ENCODE data around the gene MEGF10.
"Not testable (repeated sequence)": the region's sequence is repeated elsewhere in the genome, so short reads cannot be mapped to it uniquely, and the experiment has no call there.

MEGF10 gene

GRCh38 chr5:127260686-127261085, 29.9 kb upstream of the MEGF10 start:
- H3K79me2 ChIP-seq (ENCODE audit: low read length): no peaks in the 10 kb centered on the region
- H3K9ac ChIP-seq (ENCODE audit: low read length): no peak overlapping the region
- H3K4me3 ChIP-seq (ENCODE audit: low read length): no peak overlapping the region
- no peak overlapping the region for H2AFZ ChIP-seq (ENCODE audit: low read depth, low read length)
- no peak overlapping the region for H3K4me2 ChIP-seq (ENCODE audit: low read length)
- no peaks in the 10 kb centered on the region for H4K20me1 ChIP-seq (ENCODE audit: insufficient read depth, low read length)
- no peak overlapping the region for H3K27ac ChIP-seq (ENCODE audit: low read length)
- H3K4me1 ChIP-seq (ENCODE audit: low read length): no peaks in the 10 kb centered on the region
- no peak for TF ChIP-seq EZH2phosphoT487 (IDR thresholded peaks at IDR 0.05; ENCODE audit: low read depth)
- TF ChIP-seq CTCF (IDR thresholded peaks at IDR 0.05; ENCODE audit: low read depth, low read length): no peak
- no peaks in the 10 kb centered on the region for H3K27me3 ChIP-seq (ENCODE audit: low read depth, low read length)
- no peaks in the 10 kb centered on the region for H3K9me3 ChIP-seq (ENCODE audit: insufficient read depth, low read length)
- no peaks in the 10 kb centered on the region for H3K36me3 ChIP-seq (replicated peaks; ENCODE audit: low read depth, low read length)

GRCh38 chr5:127265473-127265872, 25.1 kb upstream of the MEGF10 start:
- H3K4me3 ChIP-seq (ENCODE audit: low read length); H4K20me1 ChIP-seq (ENCODE audit: insufficient read depth, low read length); H3K9ac ChIP-seq (ENCODE audit: low read length); H3K79me2 ChIP-seq (ENCODE audit: low read length); H3K4me1 ChIP-seq (ENCODE audit: low read length); H3K9me3 ChIP-seq (ENCODE audit: insufficient read depth, low read length); H3K27me3 ChIP-seq (ENCODE audit: low read depth, low read length); H2AFZ ChIP-seq (ENCODE audit: low read depth, low read length); H3K27ac ChIP-seq (ENCODE audit: low read length); H3K4me2 ChIP-seq (ENCODE audit: low read length); H3K36me3 ChIP-seq (replicated peaks; ENCODE audit: low read depth, low read length): not testable (repeated sequence)

GRCh38 chr5:127268342-127268741, 22.3 kb upstream of the MEGF10 start:
- H3K4me3 ChIP-seq (ENCODE audit: low read length); H3K27me3 ChIP-seq (ENCODE audit: low read depth, low read length); H3K36me3 ChIP-seq (replicated peaks; ENCODE audit: low read depth, low read length); H3K9ac ChIP-seq (ENCODE audit: low read length); H2AFZ ChIP-seq (ENCODE audit: low read depth, low read length); H3K79me2 ChIP-seq (ENCODE audit: low read length); H3K27ac ChIP-seq (ENCODE audit: low read length); H3K9me3 ChIP-seq (ENCODE audit: insufficient read depth, low read length); H3K4me1 ChIP-seq (ENCODE audit: low read length); H4K20me1 ChIP-seq (ENCODE audit: insufficient read depth, low read length); H3K4me2 ChIP-seq (ENCODE audit: low read length): not testable (repeated sequence)

- H3K27ac ChIP-seq (ENCODE audit: low read length); H3K27me3 ChIP-seq (ENCODE audit: low read depth, low read length); H3K4me3 ChIP-seq (ENCODE audit: low read length); H3K4me2 ChIP-seq (ENCODE audit: low read length); H2AFZ ChIP-seq (ENCODE audit: low read depth, low read length); H3K36me3 ChIP-seq (replicated peaks; ENCODE audit: low read depth, low read length); H3K9ac ChIP-seq (ENCODE audit: low read length); H3K9me3 ChIP-seq (ENCODE audit: insufficient read depth, low read length); H3K4me1 ChIP-seq (ENCODE audit: low read length); H3K79me2 ChIP-seq (ENCODE audit: low read length); H4K20me1 ChIP-seq (ENCODE audit: insufficient read depth, low read length): not testable (repeated sequence)
Observed at GRCh38 chr5:127270713-127271112, 19.9 kb upstream of the MEGF10 start.

- Histone ChIP-seq H3K9me3 (ENCODE audit: insufficient read depth, low read length) (no peaks in the 10 kb centered on the region), H3K4me1 (ENCODE audit: low read length) (no peaks in the 10 kb centered on the region), H2AFZ (ENCODE audit: low read depth, low read length) (no peak overlapping the region), H3K27me3 (ENCODE audit: low read depth, low read length) (no peaks in the 10 kb centered on the region), H3K27ac (ENCODE audit: low read length) (no peak overlapping the region), H4K20me1 (ENCODE audit: insufficient read depth, low read length) (no peaks in the 10 kb centered on the region), H3K36me3 (replicated peaks; ENCODE audit: low read depth, low read length) (no peaks in the 10 kb centered on the region), H3K79me2 (ENCODE audit: low read length) (no peaks in the 10 kb centered on the region), H3K4me2 (ENCODE audit: low read length) (no peak overlapping the region), H3K9ac (ENCODE audit: low read length) (no peak overlapping the region), H3K4me3 (ENCODE audit: low read length) (no peak overlapping the region)
- TF ChIP-seq EZH2phosphoT487 (IDR thresholded peaks at IDR 0.05; ENCODE audit: low read depth) (no peak), CTCF (IDR thresholded peaks at IDR 0.05; ENCODE audit: low read depth, low read length) (no peak)
Observed at GRCh38 chr5:127275641-127276193, 14.9 kb upstream of the MEGF10 start.
